ENCODE results near the gene SLC4A5.

DNA sequence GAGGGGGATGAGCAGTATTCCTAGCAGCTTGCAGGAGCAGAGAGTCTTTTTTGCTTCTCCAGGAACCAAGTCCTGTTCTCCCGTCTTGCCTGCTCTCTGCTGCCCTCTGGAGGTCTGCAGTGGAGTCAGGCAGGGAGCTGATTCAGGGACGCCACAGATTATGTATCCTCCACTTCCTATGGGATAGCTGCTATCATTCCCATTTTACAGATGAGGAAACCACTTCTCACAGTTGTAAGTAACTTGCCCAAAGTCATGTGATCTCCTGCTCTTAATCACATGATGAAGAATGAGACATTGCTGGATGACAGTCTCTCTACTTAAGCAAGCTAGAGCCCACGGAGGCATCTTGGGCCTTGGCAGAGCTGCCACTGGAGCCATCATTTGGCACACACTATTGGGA is 8.3 kb downstream of the SLC4A5 start:
- TF ChIP-seq SUZ12 (IDR thresholded peaks at IDR 0.05; ENCODE audit: extremely low read depth, insufficient read depth, insufficient read length) (no peak), YY1 (IDR thresholded peaks at IDR 0.05; ENCODE audit: insufficient read depth, insufficient read length) (no peak), ZNF274 (IDR thresholded peaks at IDR 0.05; ENCODE audit: low read depth, low read length) (no peak)

All from NT2/D1 (cell line).